GM18517 (cell line): ENCODE data around the gene CFAP298.
"Not testable (repeated sequence)": the region's sequence is repeated elsewhere in the genome, so short reads cannot be mapped to it uniquely, and the experiment has no call there.

Experiments
- ATAC-seq: cut with Tn5 transposase; IDR thresholded peaks from one replicate; pipeline ENCODE4 v1.9.1; 2021; ENCODE audit warnings: mild to moderate bottlenecking, moderate library complexity; ENCODE audit not compliant: unreplicated experiment

Gene CFAP298

GRCh38 chr21:32569261-32570230 lies 42.6 kb downstream of the CFAP298 start:
- ATAC-seq, result peak; percentile 74

DNA sequence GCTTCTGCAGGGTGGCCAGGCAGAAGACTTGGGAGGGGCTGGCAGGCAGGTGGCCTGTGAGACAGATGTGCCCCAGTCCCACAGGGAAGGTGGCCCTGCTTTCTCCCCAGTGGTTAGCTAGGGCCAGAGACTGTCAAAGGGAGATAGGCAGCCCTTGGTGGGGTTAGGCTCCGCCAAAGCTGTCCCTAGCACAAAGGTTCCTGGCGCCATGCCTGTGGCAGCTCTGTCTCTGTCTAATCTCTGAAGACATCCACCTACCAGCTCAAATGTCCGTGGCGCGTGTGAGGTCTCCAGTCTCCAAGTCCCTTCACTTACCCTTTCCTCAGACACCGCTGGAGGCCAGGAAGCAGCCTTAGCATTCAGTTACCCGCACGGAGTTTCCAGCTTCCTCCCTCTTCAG lies 44.6 kb downstream of the CFAP298 start:
- ATAC-seq, result no peak

GRCh38 chr21:32566741-32567389 lies 45.3 kb downstream of the CFAP298 start:
- ATAC-seq, result no peak

DNA sequence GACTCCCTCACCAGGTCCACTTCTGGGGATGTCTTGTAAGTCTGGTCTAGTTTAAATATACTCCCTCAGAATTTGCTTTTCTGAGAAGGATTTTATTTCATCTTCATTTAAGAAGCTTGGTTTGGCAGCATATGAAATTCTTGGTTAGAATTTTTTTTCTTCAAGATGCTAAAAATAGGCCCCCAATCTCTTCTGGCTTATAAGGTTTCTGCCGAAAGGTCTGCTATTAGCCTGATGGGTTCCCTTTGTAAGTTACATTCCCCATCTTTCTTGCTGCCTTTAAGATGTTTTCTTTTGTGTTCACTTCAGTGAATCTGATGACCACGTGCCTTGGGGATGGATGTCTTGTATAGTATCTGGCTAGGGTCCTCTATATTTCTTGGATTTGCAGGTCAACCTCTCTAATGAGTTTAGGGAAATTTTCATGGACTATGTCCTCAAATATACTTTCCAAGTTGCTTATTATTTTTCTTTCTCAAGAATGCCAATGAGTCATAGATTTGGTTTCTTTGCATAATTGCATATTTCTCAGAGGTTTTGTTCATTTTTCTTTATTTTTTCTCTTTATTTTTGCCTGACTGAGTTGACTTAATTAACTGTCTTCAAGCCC lies 46.2 kb downstream of the CFAP298 start:
- ATAC-seq, result no peak

- ATAC-seq, result no peak
These were observed 49.3 kb downstream of the CFAP298 start for GRCh38 chr21:32562915-32563314.

GRCh38 chr21:32562426-32562825 lies 49.8 kb downstream of the CFAP298 start:
- no peak for ATAC-seq

DNA sequence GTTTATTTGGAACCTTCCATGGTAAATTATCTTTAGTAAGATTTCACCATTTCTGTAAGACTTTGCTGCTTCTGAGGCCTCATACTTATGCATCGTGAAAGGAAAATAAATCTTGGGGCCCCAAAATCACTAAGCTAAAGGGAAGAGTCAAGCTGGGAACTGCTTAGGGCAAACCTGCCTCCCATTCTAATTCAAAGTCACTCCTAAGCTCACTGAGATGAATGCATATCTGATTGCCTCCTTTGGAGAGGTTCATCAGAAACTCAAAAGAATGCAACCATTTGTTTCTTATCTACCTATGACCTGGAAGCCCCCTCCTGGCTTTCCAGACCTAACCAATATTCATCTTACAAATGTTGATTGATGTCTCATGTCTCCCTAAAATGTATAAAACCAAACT lies 50.7 kb downstream of the CFAP298 start:
- not testable (repeated sequence) for ATAC-seq

DNA sequence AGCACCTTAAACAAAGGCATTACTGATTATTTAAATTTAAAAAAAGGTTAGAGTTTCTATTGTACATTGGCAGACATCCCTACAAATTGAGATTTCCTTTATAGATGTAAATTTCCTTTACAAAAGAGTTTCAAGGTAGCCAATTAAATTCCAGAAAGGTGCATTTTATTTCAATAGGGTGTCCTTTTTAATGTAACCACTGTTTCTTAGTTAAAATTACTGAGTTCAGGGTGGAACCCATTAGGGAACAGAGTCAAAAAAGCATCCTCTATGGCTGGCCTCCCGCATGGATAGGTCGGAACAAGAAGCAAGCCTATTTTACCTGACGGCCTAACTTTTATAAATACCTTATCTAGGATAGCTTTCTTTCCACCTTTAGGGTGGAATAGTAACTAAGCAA lies 51.3 kb downstream of the CFAP298 start:
- ATAC-seq, result no peak

- ATAC-seq, result no peak
These were observed 53.1 kb downstream of the CFAP298 start for GRCh38 chr21:32559006-32559610.

- ATAC-seq, result no peak
These were observed 54.1 kb downstream of the CFAP298 start for GRCh38 chr21:32558106-32558505.

GRCh38 chr21:32554832-32555638 lies 57.1 kb downstream of the CFAP298 start:
- ATAC-seq, result no peak

- ATAC-seq, result no peak
These were observed 62.3 kb downstream of the CFAP298 start for GRCh38 chr21:32549886-32550285.

GRCh38 chr21:32549440-32549839 lies 62.7 kb downstream of the CFAP298 start:
- no peak for ATAC-seq
